GM19324 (cell line): Measurements from ENCODE around the gene GPATCH3.
"Not testable (repeated sequence)": the region's sequence is repeated elsewhere in the genome, so short reads cannot be mapped to it uniquely, and the experiment has no call there.

Experiments used
- ATAC-seq: cut with Tn5 transposase; IDR thresholded peaks from one replicate; pipeline ENCODE4 v1.9.1; 2021; ENCODE audit warnings: mild to moderate bottlenecking, moderate library complexity; ENCODE audit not compliant: unreplicated experiment, low FRiP score

GPATCH3 gene

GRCh38 chr1:26848941-26849774 is 51.1 kb downstream of the GPATCH3 start:
- ATAC-seq: no peak

- ATAC-seq: no peak
These were observed 51.8 kb downstream of the GPATCH3 start for GRCh38 chr1:26848499-26848898.

GRCh38 chr1:26847826-26848225 is 52.4 kb downstream of the GPATCH3 start:
- ATAC-seq: not testable (repeated sequence)

- no peak for ATAC-seq
These were observed 55.7 kb downstream of the GPATCH3 start for GRCh38 chr1:26844424-26845196.
